H1 (cell line): ENCODE results near the gene RNF182. TPM values are rescaled to one million over a fixed set of nuclear protein-coding genes. Genes with fewer than 3 reads are reported as not detected.

Experiments used
- CTCF ChIA-PET: fragments of 300-600 bp; sonication (Branson Sonifier 250); formaldehyde crosslinking; loops from one replicate; lab custom pipeline; 2021; ENCODE audit not compliant: partially characterized antibody; lab: Charles Lee
- POLR2A ChIA-PET: fragments of 300-600 bp; sonication (Branson Sonifier 250); formaldehyde crosslinking; loops from one replicate; lab custom pipeline; 2021; ENCODE audit warnings: inconsistent platforms; ENCODE audit not compliant: partially characterized antibody; lab: Charles Lee
- DNase-seq, 2 experiments: peaks; one replicate each; pipeline versions ENCODE4 v3.0.0 to v3.0.0-alpha.2; 2010 to 2022; ENCODE audit warnings: low spot score in 2 of 2, low read depth in 1 of 2, mixed read lengths in 1 of 2
- FAIRE-seq: peaks from 2 replicates; lab custom pipeline; 2011; peaks lifted over from hg19 to GRCh38; lab: Jason Lieb, UNC
- H2AFZ ChIP-seq: 2 replicates; pipeline ENCODE4 v1.8.1; 2012; ENCODE audit warnings: low read length, inconsistent platforms
- H2AK5ac ChIP-seq: 2 replicates; pipeline ENCODE4 v1.6.1; 2013; ENCODE audit warnings: low read depth, low read length
- H2BK120ac ChIP-seq: replicated peaks from 2 replicates; pipeline ENCODE3; 2013; ENCODE audit warnings: low read depth, low read length, inconsistent platforms
- H2BK12ac ChIP-seq: 2 replicates; pipeline ENCODE4 v1.6.1; 2013; ENCODE audit warnings: low read depth, low read length
- H2BK15ac ChIP-seq: 2 replicates; pipeline ENCODE4 v1.6.1; 2013; ENCODE audit warnings: low read length
- H2BK20ac ChIP-seq: 2 replicates; pipeline ENCODE4 v1.6.1; 2013; ENCODE audit warnings: low read length
- H2BK5ac ChIP-seq: 2 replicates; pipeline ENCODE4 v1.6.1; 2013; ENCODE audit warnings: low read depth, low read length
- H3K14ac ChIP-seq: 2 replicates; pipeline ENCODE4 v1.6.1; 2013; ENCODE audit warnings: inconsistent platforms; ENCODE audit not compliant: insufficient read length
- H3K18ac ChIP-seq: 2 replicates; pipeline ENCODE4 v1.6.1; 2013; ENCODE audit warnings: low read length; ENCODE audit errors: extremely low read depth
- H3K23ac ChIP-seq: 2 replicates; pipeline ENCODE4 v1.6.1; 2013; ENCODE audit warnings: inconsistent platforms; ENCODE audit not compliant: insufficient read length
- H3K23me2 ChIP-seq: 2 replicates; pipeline ENCODE4 v1.6.1; 2013; ENCODE audit warnings: low read depth, low read length
- H3K27ac ChIP-seq: 2 replicates; pipeline ENCODE4 v1.6.1; 2011; ENCODE audit warnings: low read depth, low read length, inconsistent platforms
- H3K27me3 ChIP-seq, 4 experiments: replicated peaks in 1 of 4; 1 replicate in 1 of 4; 2 replicates in 3 of 4; pipeline versions ENCODE4 v1.6.1 to v1.8.1; 2011 to 2013; ENCODE audit warnings: low read length in 3 of 4, mild to moderate bottlenecking in 3 of 4, inconsistent platforms in 2 of 4, mixed read lengths in 2 of 4, moderate library complexity in 1 of 4; ENCODE audit not compliant: control insufficient read depth in 3 of 4, insufficient read depth in 3 of 4; ENCODE audit errors: extremely low read depth in 1 of 4
- H3K36me3 ChIP-seq, 4 experiments: 2 replicates each; pipeline versions ENCODE4 v1.6.1 to v1.8.1; 2011 to 2013; ENCODE audit warnings: mild to moderate bottlenecking in 4 of 4, low read length in 3 of 4, moderate library complexity in 2 of 4, control low read depth in 1 of 4, inconsistent platforms in 1 of 4; ENCODE audit not compliant: insufficient read depth in 4 of 4, control insufficient read depth in 2 of 4
- H3K4ac ChIP-seq: replicated peaks from 2 replicates; pipeline ENCODE3; 2013; ENCODE audit warnings: low read length, low read depth, mixed read lengths, inconsistent platforms; ENCODE audit not compliant: insufficient read length
- H3K4me1 ChIP-seq, 4 experiments: replicated peaks in 1 of 4; 1 replicate in 1 of 4; 2 replicates in 3 of 4; pipeline versions ENCODE4 v1.6.1 to v1.8.1; 2011 to 2013; ENCODE audit warnings: low read length in 3 of 4, inconsistent platforms in 2 of 4, mixed read lengths in 1 of 4; ENCODE audit not compliant: insufficient read depth in 4 of 4, control insufficient read depth in 3 of 4
- H3K4me2 ChIP-seq, 2 experiments: 2 replicates each; pipeline versions ENCODE4 v1.6.1 to v1.8.1; 2011 to 2013; ENCODE audit warnings: low read depth in 2 of 2, low read length in 2 of 2, control low read depth in 1 of 2, inconsistent platforms in 1 of 2, mild to moderate bottlenecking in 1 of 2; ENCODE audit not compliant: insufficient read depth in 1 of 2
- H3K4me3 ChIP-seq, 4 experiments: fragments of 200-600, 300-600 bp in 1 of 4; sonication (generic), shearing (Covaris generic), sonication (Bioruptor Twin) in 1 of 4; 2 replicates each; pipeline versions ENCODE4 v1.5.1 to v1.8.1; 2011 to 2016; ENCODE audit warnings: low read length in 4 of 4, low read depth in 3 of 4, control low read depth in 2 of 4, inconsistent platforms in 2 of 4, mild to moderate bottlenecking in 2 of 4, mixed read lengths in 1 of 4, moderate library complexity in 1 of 4; ENCODE audit not compliant: insufficient read depth in 2 of 4; ENCODE audit errors: extremely low read depth in 1 of 4
- H3K56ac ChIP-seq: replicated peaks from 2 replicates; pipeline ENCODE3; 2013; ENCODE audit warnings: low read depth, mild to moderate bottlenecking, mixed read lengths, low read length, inconsistent platforms; ENCODE audit not compliant: insufficient read length
- H3K79me1 ChIP-seq: 2 replicates; pipeline ENCODE4 v1.6.1; 2013; ENCODE audit warnings: low read depth, low read length, control low read depth
- H3K79me2 ChIP-seq, 2 experiments: 2 replicates each; pipeline versions ENCODE4 v1.6.1 to v1.8.1; 2012 to 2013; ENCODE audit warnings: low read length in 2 of 2, mild to moderate bottlenecking in 2 of 2, inconsistent platforms in 1 of 2; ENCODE audit not compliant: insufficient read depth in 2 of 2, control insufficient read depth in 1 of 2
- H3K9ac ChIP-seq, 4 experiments: replicated peaks in 1 of 4; 1 replicate in 1 of 4; 2 replicates in 3 of 4; pipeline versions ENCODE4 v1.6.1 to v1.8.1; 2011 to 2013; ENCODE audit warnings: low read depth in 3 of 4, low read length in 3 of 4, control low read depth in 2 of 4, mild to moderate bottlenecking in 2 of 4, moderate library complexity in 2 of 4, inconsistent platforms in 1 of 4; ENCODE audit errors: extremely low read depth in 1 of 4
- H3K9me3 ChIP-seq, 2 experiments: 2 replicates each; pipeline versions ENCODE4 v1.6.1 to v1.8.1; 2012 to 2013; ENCODE audit warnings: mild to moderate bottlenecking in 2 of 2, moderate library complexity in 2 of 2, control low read depth in 1 of 2, inconsistent platforms in 1 of 2, low read depth in 1 of 2, low read length in 1 of 2, mixed read lengths in 1 of 2; ENCODE audit not compliant: insufficient read depth in 2 of 2
- H4K20me1 ChIP-seq, 2 experiments: replicated peaks in 1 of 2; 2 replicates each; pipeline versions ENCODE3 to v1.8.1; 2011 to 2013; ENCODE audit warnings: inconsistent platforms in 2 of 2, low read length in 2 of 2, mild to moderate bottlenecking in 1 of 2; ENCODE audit not compliant: insufficient read depth in 2 of 2, control insufficient read depth in 1 of 2
- H4K5ac ChIP-seq: 2 replicates; pipeline ENCODE4 v1.6.1; 2013; ENCODE audit warnings: low read length, low read depth, mixed read lengths, inconsistent platforms; ENCODE audit not compliant: insufficient read length
- H4K8ac ChIP-seq: 2 replicates; pipeline ENCODE4 v1.8.0; 2013; ENCODE audit warnings: mild to moderate bottlenecking, moderate library complexity, low read length, inconsistent platforms; ENCODE audit not compliant: insufficient read depth; ENCODE audit errors: extremely low read depth
- H4K91ac ChIP-seq: replicated peaks from 2 replicates; pipeline ENCODE3; 2013; ENCODE audit warnings: low read length, mixed read lengths, inconsistent platforms; ENCODE audit not compliant: insufficient read length
- BCL11A ChIP-seq, 2 experiments: IDR thresholded peaks; one replicate each; pipeline ENCODE4 v1.6.1; 2011; ENCODE audit warnings: low read depth in 2 of 2, low read length in 2 of 2, mild to moderate bottlenecking in 2 of 2
- CREB1 ChIP-seq: IDR thresholded peaks from 2 replicates; pipeline ENCODE4 v1.6.1; 2012; ENCODE audit warnings: inconsistent platforms
- EGR1 ChIP-seq: IDR thresholded peaks from 2 replicates; pipeline ENCODE4 v1.6.1; 2011; ENCODE audit warnings: low read depth, low read length, borderline replicate concordance
- GABPA ChIP-seq: IDR thresholded peaks from 2 replicates; pipeline ENCODE4 v1.6.1; 2011; ENCODE audit warnings: mild to moderate bottlenecking, low read length, moderate library complexity, borderline replicate concordance; ENCODE audit not compliant: insufficient read depth
- KDM1A ChIP-seq: fragments of 200-600, 300-600 bp; sonication (generic); IDR thresholded peaks from 2 replicates; pipeline ENCODE4 v1.7.1; 2016; ENCODE audit warnings: mild to moderate bottlenecking, low read length, borderline replicate concordance
- POLR2AphosphoS5 ChIP-seq: IDR thresholded peaks from 2 replicates; pipeline ENCODE4 v1.6.1; 2011; ENCODE audit warnings: low read depth, low read length
- SAP30 ChIP-seq: fragments of 300-600 bp; sonication (generic); IDR thresholded peaks from 2 replicates; pipeline ENCODE4 v1.7.1; 2012; ENCODE audit warnings: low read length, moderate library complexity, mild to moderate bottlenecking, inconsistent platforms; ENCODE audit not compliant: insufficient read depth, insufficient replicate concordance
- SP2 ChIP-seq: IDR thresholded peaks from 2 replicates; pipeline ENCODE4 v1.6.1; 2012; ENCODE audit warnings: mild to moderate bottlenecking, low read length, inconsistent platforms
- SUZ12 ChIP-seq: fragments of 200-600 bp; sonication (generic); IDR thresholded peaks from 2 replicates; pipeline ENCODE4 v1.6.1; 2012; ENCODE audit warnings: mild to moderate bottlenecking, inconsistent platforms, low read length, moderate library complexity, mixed read lengths
- WGBS, 2 experiments: shearing (Covaris generic) in 1 of 2; methylation state at CpG; one replicate each; pipeline versions ENCODE4 v1.1.6 to v1.1.7; 2013 to 2015; ENCODE audit warnings: low lambda C conversion rate in 2 of 2, mixed read lengths in 2 of 2, inconsistent platforms in 1 of 2, low coverage in 1 of 2, missing lambda C conversion rate in 1 of 2; ENCODE audit not compliant: insufficient replicate concordance in 2 of 2, insufficient coverage in 1 of 2, insufficient read length in 1 of 2; ENCODE audit errors: extremely low coverage in 1 of 2, missing lambda C conversion rate in 1 of 2; 5-methylcytosine and 5-hydroxymethylcytosine counted together
- polyA plus RNA-seq, 7 experiments: library from polyadenylated mRNA; depleted of rRNA in 3 of 7; stranded (reverse) in 5 of 7; unstranded in 2 of 7; fragments of >200 nt in 5 of 7; fragments of 200-250 nt in 2 of 7; gene quantifications; 1 replicate in 5 of 7; 2 replicates in 1 of 7; 4 replicates in 1 of 7; pipeline versions ENCODE4 v1.2.1 to v1.2.3, GENCODE V29; 2011 to 2013; ENCODE audit warnings: missing spikeins in 2 of 7, mixed read lengths in 2 of 7
- total RNA-seq: library from RNA; stranded (reverse); fragmentation: NEBNext Ultra II Directional; extraction: Animal tissue kit (Norgen Biotek cat#: 25700); gene quantifications from 2 replicates; pipeline ENCODE4 v1.2.1, GENCODE V29; 2021
- TF ChIP-seq, protein P1 (sequence below): IDR thresholded peaks from 2 replicates; pipeline ENCODE4 v1.6.1; 2011; ENCODE audit warnings: low read depth, mild to moderate bottlenecking, low read length; ENCODE audit not compliant: insufficient read depth
- TF ChIP-seq, protein P2 (sequence below): IDR thresholded peaks from 2 replicates; pipeline ENCODE4 v1.6.1; 2012; ENCODE audit warnings: inconsistent platforms

The RNF182 gene
- total and polyA plus RNA-seq, 2 of the 8 experiments (the other 6 are each of a cell fraction or from before 2014, with no cell fraction given): 6.2 to 10.7 TPM

DNA sequence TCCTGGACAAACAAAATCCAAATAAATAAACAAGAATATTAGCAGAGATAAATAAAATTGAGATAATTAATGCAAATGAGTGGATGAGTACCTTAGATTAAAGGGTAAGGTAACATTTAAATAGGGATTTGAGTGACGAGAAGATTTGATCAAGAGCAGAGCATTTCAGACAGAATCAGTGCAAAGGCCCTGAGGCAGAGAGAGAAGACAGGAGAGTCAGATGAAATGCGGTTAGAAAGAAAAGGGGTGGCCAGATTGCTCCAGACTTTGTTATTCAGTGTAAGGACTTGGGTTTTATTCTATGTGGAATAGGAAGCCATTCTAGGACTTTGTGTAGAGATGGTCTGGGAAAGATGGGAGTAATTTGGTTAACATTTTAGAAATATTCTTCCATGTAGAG is 10.0 kb downstream of the RNF182 start:
- H3K4me2 ChIP-seq: no peak overlapping the region
- H3K4me3 ChIP-seq: no peak overlapping the region
- H2BK15ac ChIP-seq: no peak overlapping the region
- no peak overlapping the region for H2BK20ac ChIP-seq
- no peak overlapping the region for H2BK120ac ChIP-seq
- H3K9me3 ChIP-seq: no peaks in the 10 kb centered on the region
- H3K56ac ChIP-seq: no peak overlapping the region
- no peak overlapping the region for H2AFZ ChIP-seq
- no peak overlapping the region for H3K23ac ChIP-seq
- H4K20me1 ChIP-seq: no peaks in the 10 kb centered on the region
- POLR2A ChIA-PET: no interaction called here
- H3K27ac ChIP-seq: no peak overlapping the region
- 86% methylated on average over 2 of the region's 2 CpGs; no CpG with 5 or more reads in 1 of the 2 experiments for WGBS, 2 experiments
- FAIRE-seq (no peak), DNase-seq (no peak)
- CTCF ChIA-PET: interaction anchor here (0.6 to 1.1 kb wide), 2 partner anchors 26 to 71 kb away, joined by 3 to 4 read pairs; no protein-coding TSS in a partner anchor
- H3K27me3 ChIP-seq: no peaks in the 10 kb centered on the region
- no peaks in the 10 kb centered on the region for H3K36me3 ChIP-seq
- no peak overlapping the region for H2BK5ac ChIP-seq
- no peak overlapping the region for H3K18ac ChIP-seq
- no peak overlapping the region for H3K4ac ChIP-seq
- no peak overlapping the region for H3K9ac ChIP-seq
- no peak overlapping the region for H2BK12ac ChIP-seq
- H3K14ac ChIP-seq: no peak overlapping the region
- H4K5ac ChIP-seq: no peak overlapping the region
- no peak overlapping the region for H4K8ac ChIP-seq
- no peaks in the 10 kb centered on the region for H3K79me1 ChIP-seq
- H3K79me2 ChIP-seq: peaks cover 0 to 18% of the 10 kb centered on the region in 2 experiments; a peak in 2 of 4 replicates
- no peak overlapping the region for H4K91ac ChIP-seq
- H2AK5ac ChIP-seq: no peak overlapping the region
- no peaks in the 10 kb centered on the region for H3K23me2 ChIP-seq
- H3K4me1 ChIP-seq: peaks cover 0 to 7% (median 2%) of the 10 kb centered on the region in 4 experiments; a peak in 3 of 7 replicates
- TF ChIP-seq EGR1: no peak
- TF ChIP-seq, protein P1, sequence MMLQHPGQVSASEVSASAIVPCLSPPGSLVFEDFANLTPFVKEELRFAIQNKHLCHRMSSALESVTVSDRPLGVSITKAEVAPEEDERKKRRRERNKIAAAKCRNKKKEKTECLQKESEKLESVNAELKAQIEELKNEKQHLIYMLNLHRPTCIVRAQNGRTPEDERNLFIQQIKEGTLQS: no peak
- TF ChIP-seq GABPA: no peak
- TF ChIP-seq KDM1A: no peak
- TF ChIP-seq POLR2AphosphoS5: no peak
- no peak for TF ChIP-seq BCL11A (IDR thresholded peaks at IDR 0.05; ENCODE audit: low read depth in 2 of 2, low read length in 2 of 2)
- no peak for TF ChIP-seq SAP30
- no peak for TF ChIP-seq CREB1
- no peak for TF ChIP-seq SUZ12
- TF ChIP-seq, protein P2, sequence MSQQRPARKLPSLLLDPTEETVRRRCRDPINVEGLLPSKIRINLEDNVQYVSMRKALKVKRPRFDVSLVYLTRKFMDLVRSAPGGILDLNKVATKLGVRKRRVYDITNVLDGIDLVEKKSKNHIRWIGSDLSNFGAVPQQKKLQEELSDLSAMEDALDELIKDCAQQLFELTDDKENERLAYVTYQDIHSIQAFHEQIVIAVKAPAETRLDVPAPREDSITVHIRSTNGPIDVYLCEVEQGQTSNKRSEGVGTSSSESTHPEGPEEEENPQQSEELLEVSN: no peak
- no peak for TF ChIP-seq SP2
